ENCODE data around the gene UGGT2.

Gene UGGT2

DNA sequence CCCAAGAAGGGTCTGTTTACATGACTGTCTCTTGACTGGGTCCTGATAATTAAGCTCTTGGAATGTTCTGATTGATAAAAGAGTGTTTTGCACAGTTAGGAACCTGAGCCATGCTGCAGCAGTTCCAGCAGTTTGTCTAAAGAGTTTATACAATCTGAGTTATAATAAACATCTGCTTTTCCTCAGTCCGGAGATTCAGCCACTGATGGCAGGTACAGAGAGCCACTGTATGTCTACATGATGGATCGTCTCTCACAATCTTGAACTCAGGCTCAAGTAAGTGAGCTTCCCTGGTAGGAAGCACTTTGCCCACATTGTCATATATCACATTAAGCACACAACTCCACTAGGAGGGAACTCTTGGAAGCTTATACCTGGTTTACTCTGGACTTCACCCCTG lies 84.3 kb downstream of the UGGT2 start:
- no peak for DNase-seq (ENCODE audit: extremely low read depth, low read depth)
- no peak overlapping the region for H3K4me3 ChIP-seq (replicated peaks; ENCODE audit: low read depth, low read length)
- TF ChIP-seq, protein P1, sequence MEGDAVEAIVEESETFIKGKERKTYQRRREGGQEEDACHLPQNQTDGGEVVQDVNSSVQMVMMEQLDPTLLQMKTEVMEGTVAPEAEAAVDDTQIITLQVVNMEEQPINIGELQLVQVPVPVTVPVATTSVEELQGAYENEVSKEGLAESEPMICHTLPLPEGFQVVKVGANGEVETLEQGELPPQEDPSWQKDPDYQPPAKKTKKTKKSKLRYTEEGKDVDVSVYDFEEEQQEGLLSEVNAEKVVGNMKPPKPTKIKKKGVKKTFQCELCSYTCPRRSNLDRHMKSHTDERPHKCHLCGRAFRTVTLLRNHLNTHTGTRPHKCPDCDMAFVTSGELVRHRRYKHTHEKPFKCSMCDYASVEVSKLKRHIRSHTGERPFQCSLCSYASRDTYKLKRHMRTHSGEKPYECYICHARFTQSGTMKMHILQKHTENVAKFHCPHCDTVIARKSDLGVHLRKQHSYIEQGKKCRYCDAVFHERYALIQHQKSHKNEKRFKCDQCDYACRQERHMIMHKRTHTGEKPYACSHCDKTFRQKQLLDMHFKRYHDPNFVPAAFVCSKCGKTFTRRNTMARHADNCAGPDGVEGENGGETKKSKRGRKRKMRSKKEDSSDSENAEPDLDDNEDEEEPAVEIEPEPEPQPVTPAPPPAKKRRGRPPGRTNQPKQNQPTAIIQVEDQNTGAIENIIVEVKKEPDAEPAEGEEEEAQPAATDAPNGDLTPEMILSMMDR (IDR thresholded peaks at IDR 0.05; ENCODE audit: low read depth, low read length, missing control alignments) = no peak

DNA sequence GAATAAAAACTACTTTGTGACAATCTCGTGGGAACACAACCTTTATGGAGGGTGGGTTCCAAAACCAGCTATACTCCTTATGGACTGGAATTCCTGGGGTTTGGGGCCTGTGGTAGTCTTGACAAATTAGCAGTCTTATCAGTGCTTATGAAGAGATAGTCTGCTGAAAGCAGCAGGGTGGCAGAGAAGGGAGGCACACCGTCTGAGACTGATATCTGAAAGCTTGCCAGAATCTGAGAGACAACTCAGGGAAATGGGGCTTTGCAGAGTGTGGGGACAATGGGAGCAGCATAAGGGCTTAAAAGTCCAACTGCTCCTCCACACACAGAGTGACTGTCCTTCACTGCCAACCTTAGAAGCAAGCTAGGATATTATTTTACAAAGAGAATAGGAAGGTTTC lies 95.9 kb downstream of the UGGT2 start:
- TF ChIP-seq, protein P1 (IDR thresholded peaks at IDR 0.05; ENCODE audit: low read depth, low read length, missing control alignments) = no peak
- DNase-seq (ENCODE audit: extremely low read depth, low read depth) = no peak
- H3K4me3 ChIP-seq (replicated peaks; ENCODE audit: low read depth, low read length) = no peak overlapping the region

DNA sequence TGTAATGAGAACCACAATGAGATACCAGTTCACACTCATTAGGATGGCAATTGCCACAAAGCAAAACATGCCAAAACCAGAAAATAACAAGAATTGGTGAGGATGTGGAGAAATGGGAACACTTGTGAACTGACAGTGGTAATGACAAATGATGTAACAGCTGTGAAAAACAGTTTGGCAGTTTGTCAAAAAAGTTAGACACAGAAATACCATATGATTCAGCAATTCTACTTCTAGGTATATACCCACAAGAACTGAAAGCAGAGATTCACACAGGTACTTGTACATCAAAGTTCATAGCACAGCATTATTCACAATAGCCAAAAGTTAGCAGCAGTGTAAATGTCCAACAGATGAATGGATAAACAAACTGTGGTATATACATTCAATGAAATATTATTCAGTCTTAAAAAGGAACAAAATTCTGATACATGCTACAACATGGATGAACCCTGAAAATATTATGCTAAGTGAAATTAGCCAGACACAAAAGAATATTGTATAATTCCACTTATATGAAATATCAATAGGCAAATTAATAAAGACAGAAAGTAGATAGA lies 96.5 kb downstream of the UGGT2 start:
- no peak for DNase-seq (ENCODE audit: extremely low read depth, low read depth)
- TF ChIP-seq, protein P1 (IDR thresholded peaks at IDR 0.05; ENCODE audit: low read depth, low read length, missing control alignments) = no peak
- H3K4me3 ChIP-seq (replicated peaks; ENCODE audit: low read depth, low read length) = no peak overlapping the region

DNA sequence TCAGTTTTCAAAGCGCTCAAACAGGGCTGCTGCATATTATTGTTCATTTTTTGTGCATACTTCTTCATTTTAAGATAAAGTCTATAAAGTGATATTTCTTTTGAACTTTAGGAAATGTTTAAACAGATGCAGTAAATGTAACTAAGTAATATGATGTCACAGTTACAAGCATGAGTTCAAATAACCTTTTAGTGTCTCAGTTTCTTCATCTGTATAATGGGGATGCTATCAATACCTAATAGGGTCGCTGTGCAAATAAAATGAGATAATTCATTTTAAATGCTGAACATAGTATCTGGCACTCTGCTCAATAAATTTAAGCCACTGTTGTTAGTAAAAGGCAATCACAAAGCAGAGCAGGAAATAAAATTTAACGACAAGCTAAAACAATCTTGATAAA lies 97.5 kb downstream of the UGGT2 start:
- DNase-seq (ENCODE audit: extremely low read depth, low read depth) = no peak
- TF ChIP-seq, protein P1 (IDR thresholded peaks at IDR 0.05; ENCODE audit: low read depth, low read length, missing control alignments) = no peak
- no peak overlapping the region for H3K4me3 ChIP-seq (replicated peaks; ENCODE audit: low read depth, low read length)

GRCh38 chr13:95955255-95955654 lies 97.9 kb downstream of the UGGT2 start:
- DNase-seq (ENCODE audit: extremely low read depth, low read depth) = no peak
- no peak overlapping the region for H3K4me3 ChIP-seq (replicated peaks; ENCODE audit: low read depth, low read length)
- TF ChIP-seq, protein P1 (IDR thresholded peaks at IDR 0.05; ENCODE audit: low read depth, low read length, missing control alignments) = no peak

DNA sequence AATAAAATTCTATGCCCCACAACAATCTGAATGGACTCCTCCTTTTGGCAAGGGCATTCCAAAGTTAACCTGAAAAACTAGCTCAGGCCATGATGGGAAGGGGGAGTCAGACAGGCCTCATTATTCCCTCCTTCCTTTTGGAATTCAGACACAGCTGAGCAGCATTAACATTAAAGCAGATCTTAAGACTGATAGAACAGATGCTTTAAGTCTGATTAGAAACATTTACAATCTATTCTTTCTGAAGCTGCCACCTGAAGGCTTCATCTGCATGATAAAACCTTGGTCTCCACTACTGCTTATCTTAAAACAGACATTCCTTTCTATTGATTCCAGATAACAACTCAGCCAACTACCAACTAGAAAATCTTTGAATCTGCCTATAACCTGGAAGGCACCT lies 98.9 kb downstream of the UGGT2 start:
- TF ChIP-seq, protein P1 (IDR thresholded peaks at IDR 0.05; ENCODE audit: low read depth, low read length, missing control alignments) = no peak
- no peak overlapping the region for H3K4me3 ChIP-seq (replicated peaks; ENCODE audit: low read depth, low read length)
- DNase-seq (ENCODE audit: extremely low read depth, low read depth) = no peak

- TF ChIP-seq, protein P1 (IDR thresholded peaks at IDR 0.05; ENCODE audit: low read depth, low read length, missing control alignments) = no peak
- H3K4me3 ChIP-seq (replicated peaks; ENCODE audit: low read depth, low read length) = no peak overlapping the region
- no peak for DNase-seq (ENCODE audit: extremely low read depth, low read depth)
Observed at GRCh38 chr13:95950103-95950502, 103.1 kb downstream of the UGGT2 start.

Measured in HFF-Myc (cell line).